Measurements from ENCODE around the gene SNX27. TPM values are rescaled to one million over a fixed set of nuclear protein-coding genes. Genes with fewer than 3 reads are reported as not detected.
A peak's percentile ranks its signal among the peaks of the same experiment; 100 is the strongest.

The SNX27 gene
- total and polyA plus RNA-seq, 2 donors (not counting 1 experiment from before 2014, with no cell fraction given): 13.5 to 45.6 TPM

GRCh38 chr1:151716771-151717631 is 105.2 kb downstream of the SNX27 start, which contains the start of gene CELF3:
CELF3 (minus strand) TSS chr1:151716803; CDS start chr1:151716020, 783 bp downstream.
- H3K4me3 ChIP-seq (ENCODE audit: control extremely low read depth in 1 of 5, extremely low read depth in 1 of 5, insufficient read depth in 1 of 5, low read depth in 2 of 5, low read length in 4 of 5): no peak within 1 kb of the TSS
- ATAC-seq (ENCODE audit: low read depth) (no peak), DNase-seq (peak; percentile 48)
- Mint-ChIP-seq H3K27me3 (peaks cover 69% of the 10 kb centered on the region), H3K9me3 (ENCODE audit: insufficient read depth) (no peaks in the 10 kb centered on the region), H3K4me1 (peaks cover 29% of the 10 kb centered on the region), H3K27ac (no peak within 1 kb of the TSS), H3K4me3 (peak within 1 kb of the TSS; percentile 1)
- H4K20me1 ChIP-seq (ENCODE audit: control insufficient read depth, insufficient read depth, low read length, poor library complexity, severe bottlenecking): no peaks in the 10 kb centered on the region
- ChIA-PET CTCF (interaction anchor here (0.8 kb wide), 1 partner anchor 18 kb away, joined by 3 read pairs; no protein-coding TSS in a partner anchor), POLR2A (interaction anchor here (1.2 kb wide), 1 partner anchor 19 kb away, joined by 3 read pairs; no protein-coding TSS in a partner anchor)
- H3K27me3 ChIP-seq (replicated peaks in 1 of 4; ENCODE audit: control extremely low read depth in 1 of 4, control insufficient read depth in 3 of 4, insufficient read depth in 4 of 4, low read length in 3 of 4): peaks cover 0 to 51% (median 22%) of the 10 kb centered on the region in 4 experiments
- H3K79me2 ChIP-seq (ENCODE audit: control insufficient read depth, insufficient read depth, low read length): no peaks in the 10 kb centered on the region
- peak within 1 kb of the TSS; percentile 23 for H3K4me2 ChIP-seq (replicated peaks; ENCODE audit: low read depth, low read length, poor library complexity, severe bottlenecking)
- H3K9me3 ChIP-seq (ENCODE audit: control extremely low read depth in 1 of 3, control insufficient read depth in 2 of 3, insufficient read depth in 1 of 3, low read length in 2 of 3): peaks cover 0 to 10% (median 0%) of the 10 kb centered on the region in 3 donors
- intact Hi-C loops (cut with micrococcal nuclease): no loop called here
- TF ChIP-seq CTCF (IDR thresholded peaks at IDR 0.05) (no peak), EZH2 (IDR thresholded peaks at IDR 0.05; ENCODE audit: borderline replicate concordance, insufficient read depth, low read depth, low read length, poor library complexity, severe bottlenecking) (peak; percentile 64)
- no peak within 1 kb of the TSS for H2AFZ ChIP-seq (ENCODE audit: insufficient read depth, low read depth, low read length, poor library complexity, severe bottlenecking)
- H3K36me3 ChIP-seq (replicated peaks in 1 of 2; ENCODE audit: control extremely low read depth in 1 of 2, control insufficient read depth in 1 of 2, extremely low read depth in 1 of 2, insufficient read depth in 2 of 2, low read length in 1 of 2): no peaks in the 10 kb centered on the region
- 18% methylated on average over 21 of the region's 27 CpGs for WGBS (ENCODE audit: insufficient coverage)
- H3K27ac ChIP-seq (ENCODE audit: low read length in 2 of 2): no peak within 1 kb of the TSS
- H3K9ac ChIP-seq (ENCODE audit: low read length): no peak within 1 kb of the TSS
- H3K4me1 ChIP-seq (ENCODE audit: control insufficient read depth in 2 of 2, insufficient read depth in 2 of 2, low read length in 2 of 2): peaks cover 19 to 25% of the 10 kb centered on the region in 2 donors

All from B cell (primary cell).